GM20000 (cell line): ENCODE measurements around the gene ROBO2.

Source experiments
- DNase-seq: peaks from one replicate; pipeline ENCODE4 v3.0.0; 2012; ENCODE audit warnings: low spot score
- CTCF ChIP-seq: IDR thresholded peaks from 2 replicates; pipeline ENCODE4 v1.5.1; 2012; ENCODE audit warnings: mild to moderate bottlenecking, control low read depth; ENCODE audit errors: extremely low read depth, missing control alignments

The ROBO2 gene

GRCh38 chr3:77189258-77189657 lies 149.4 kb downstream of the ROBO2 start:
- TF ChIP-seq CTCF: no peak
- no peak for DNase-seq

- no peak for DNase-seq
- TF ChIP-seq CTCF: no peak
Observed at GRCh38 chr3:77189684-77190083, 149.8 kb downstream of the ROBO2 start.

- DNase-seq: no peak
- TF ChIP-seq CTCF: no peak
Observed at GRCh38 chr3:77190374-77190773, 150.5 kb downstream of the ROBO2 start.

- no peak for DNase-seq
- no peak for TF ChIP-seq CTCF
Observed at GRCh38 chr3:77191014-77191413, 151.1 kb downstream of the ROBO2 start.

- DNase-seq: no peak
- TF ChIP-seq CTCF: no peak
Observed at GRCh38 chr3:77191640-77192039, 151.7 kb downstream of the ROBO2 start.

GRCh38 chr3:77195766-77196545 lies 156.1 kb downstream of the ROBO2 start:
- no peak for DNase-seq

GRCh38 chr3:77197408-77197807 lies 157.5 kb downstream of the ROBO2 start:
- no peak for DNase-seq
- no peak for TF ChIP-seq CTCF

More at GRCh38 chr3:77195766-77196545, 156.1 kb downstream of the ROBO2 start:
- TF ChIP-seq CTCF: no peak
